ENCODE results near the gene CAMK1G.

DNA sequence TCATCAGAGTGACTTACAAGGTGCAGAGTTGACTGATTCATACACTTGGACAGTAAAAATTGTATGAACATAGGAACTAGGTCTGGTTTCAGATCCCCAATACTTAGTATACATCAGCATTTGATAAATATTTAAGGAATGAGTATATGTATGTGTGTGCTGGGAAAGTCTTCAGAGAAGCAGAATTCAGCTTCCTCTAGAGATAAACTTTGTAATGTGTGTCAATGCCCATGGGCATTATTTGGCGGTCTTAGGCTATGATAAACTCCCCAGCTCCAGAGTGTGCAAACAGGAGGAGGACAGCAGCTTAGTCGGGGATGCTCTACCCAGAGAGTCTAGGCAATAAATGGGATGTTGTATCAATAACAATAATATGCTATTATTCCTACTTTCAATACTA lies 2.9 kb upstream of the CAMK1G start:
- TF ChIP-seq ZC3H10 (CRISPR knock-in tag; IDR thresholded peaks at IDR 0.05) (no peak), RARB (CRISPR knock-in tag; IDR thresholded peaks at IDR 0.05) (no peak), SNAI2 (CRISPR knock-in tag; IDR thresholded peaks at IDR 0.05) (no peak)

All from SK-N-SH treated with all-trans-retinoic acid at 6 μM for 48 hours (cell line).